H7 (cell line): ENCODE results near the gene SLC44A4. TPM values are rescaled to one million over a fixed set of nuclear protein-coding genes. Genes with fewer than 3 reads are reported as not detected.
A peak's percentile ranks its signal among the peaks of the same experiment; 100 is the strongest.
"Not testable (repeated sequence)": the region's sequence is repeated elsewhere in the genome, so short reads cannot be mapped to it uniquely, and the experiment has no call there.

ENCODE experiments used
- DNase-seq: peaks from one replicate; pipeline ENCODE4 v3.0.0; 2012
- H3K27me3 ChIP-seq: 2 replicates; pipeline ENCODE4 v1.6.0; 2011; ENCODE audit warnings: mild to moderate bottlenecking, low read length; ENCODE audit not compliant: control insufficient read depth, insufficient read depth
- H3K36me3 ChIP-seq: replicated peaks from 2 replicates; pipeline ENCODE4 v1.5.1; 2011; ENCODE audit warnings: low read length; ENCODE audit not compliant: control insufficient read depth, insufficient read depth
- H3K4me3 ChIP-seq: 2 replicates; pipeline ENCODE4 v1.5.1; 2011; ENCODE audit warnings: low read depth, mild to moderate bottlenecking, control low read depth, low read length, moderate library complexity; ENCODE audit not compliant: insufficient read depth
- total RNA-seq: library from RNA; depleted of rRNA; stranded (reverse); fragments of >200 nt; shearing (Covaris generic); gene quantifications from 2 replicates; pipeline ENCODE4 v1.2.3, GENCODE V29; 2014; rRNA removed

The SLC44A4 gene
- 0.42 and 0.48 TPM in 2 replicates for total RNA-seq

- no peaks in the 10 kb centered on the region for H3K27me3 ChIP-seq
- peak; percentile 93 for DNase-seq
- H3K4me3 ChIP-seq, result no peak within 1 kb of the TSS
- H3K36me3 ChIP-seq, result peaks cover 29% of the 10 kb centered on the region
Observed at GRCh38 chr6:31878726-31879125, at the start of gene SLC44A4. TSS of gene SLC44A4 (minus strand) at chr6:31878997. CDS start at chr6:31878980, 17 bp downstream.

DNA sequence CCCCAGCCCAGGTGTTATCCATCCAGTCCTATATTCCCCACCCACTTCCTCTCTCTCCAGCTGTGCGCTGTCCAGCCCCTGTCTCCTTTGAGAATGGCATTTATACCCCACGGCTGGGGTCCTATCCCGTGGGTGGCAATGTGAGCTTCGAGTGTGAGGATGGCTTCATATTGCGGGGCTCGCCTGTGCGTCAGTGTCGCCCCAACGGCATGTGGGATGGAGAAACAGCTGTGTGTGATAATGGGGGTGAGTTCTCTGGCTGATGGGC, 49.8 kb upstream of the SLC44A4 start:
- Histone ChIP-seq H3K27me3 (no peaks in the 10 kb centered on the region), H3K36me3 (no peaks in the 10 kb centered on the region), H3K4me3 (no peak overlapping the region)
- DNase-seq, result no peak

DNA sequence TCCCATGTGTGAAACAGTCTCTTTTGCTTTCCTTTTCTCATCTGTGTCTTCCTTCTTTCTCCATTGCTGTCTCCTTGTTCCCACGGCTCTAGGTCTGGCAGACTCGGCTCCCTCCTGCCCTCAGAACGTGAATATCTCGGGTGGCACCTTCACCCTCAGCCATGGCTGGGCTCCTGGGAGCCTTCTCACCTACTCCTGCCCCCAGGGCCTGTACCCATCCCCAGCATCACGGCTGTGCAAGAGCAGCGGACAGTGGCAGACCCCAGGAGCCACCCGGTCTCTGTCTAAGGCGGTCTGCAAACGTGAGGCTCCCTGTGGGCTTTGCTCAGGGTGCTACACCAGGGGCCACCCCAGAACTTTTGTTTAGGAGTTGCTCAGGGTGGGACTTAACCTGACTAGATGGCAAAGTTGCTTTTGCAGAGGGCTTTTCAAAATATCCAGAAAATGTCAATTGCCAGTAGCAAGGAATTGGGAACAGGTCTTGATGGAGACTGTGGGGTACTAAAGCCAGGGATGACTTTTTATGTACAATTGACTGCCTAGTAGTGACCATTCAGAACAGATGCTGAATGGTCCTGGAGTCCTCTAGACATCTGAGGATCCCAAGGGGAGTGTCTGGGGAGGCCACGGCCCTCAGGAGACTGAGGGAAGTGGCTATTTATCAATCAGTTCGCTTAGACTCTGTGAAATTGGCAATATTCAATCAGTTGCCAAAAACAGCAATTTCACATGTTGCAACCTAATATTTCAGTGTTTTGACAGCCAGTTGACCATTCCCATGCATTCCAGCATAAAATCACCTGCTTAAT, 49.3 kb upstream of the SLC44A4 start:
- no peak overlapping the region for H3K4me3 ChIP-seq

DNA sequence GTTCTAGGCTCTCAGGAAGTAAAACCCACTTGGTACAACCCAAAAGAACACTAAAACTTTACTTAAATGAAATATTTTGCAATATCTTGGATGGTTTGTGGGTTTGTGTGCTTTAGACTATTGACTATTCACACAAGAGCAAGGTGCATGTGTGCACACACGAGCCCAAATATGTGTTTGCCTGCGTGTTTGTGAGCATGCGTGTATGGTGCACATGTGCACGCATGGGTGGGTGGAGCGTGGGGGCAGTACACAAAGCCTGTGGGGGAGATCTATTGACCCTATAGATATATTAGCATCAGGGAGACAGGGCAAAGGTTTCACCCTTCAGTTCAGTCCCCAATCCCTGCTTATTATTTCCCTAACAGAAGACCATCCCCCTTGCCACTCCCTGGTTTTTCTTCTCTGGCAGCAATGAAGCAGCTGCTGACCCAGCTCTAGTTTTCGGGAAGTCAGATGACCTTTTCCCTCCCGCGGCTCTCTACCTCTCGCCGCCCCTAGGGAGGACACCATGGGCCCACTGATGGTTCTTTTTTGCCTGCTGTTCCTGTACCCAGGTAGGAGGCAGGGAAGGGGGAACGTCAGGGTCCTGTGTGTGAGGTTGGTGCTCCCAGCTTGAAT, 48.6 kb upstream of the SLC44A4 start, which contains the start of gene C2:
C2 (plus strand) TSS at position 476 of the 621 bp plus-strand sequence; CDS start at position 512, 36 bp downstream.
- DNase-seq, result no peak
- Histone ChIP-seq H3K27me3 (no peaks in the 10 kb centered on the region), H3K36me3 (no peaks in the 10 kb centered on the region), H3K4me3 (no peak within 1 kb of the TSS)

More for the DNA sequence above, 49.3 kb upstream of the SLC44A4 start:
- Histone ChIP-seq H3K27me3 (no peaks in the 10 kb centered on the region), H3K36me3 (no peaks in the 10 kb centered on the region)
- no peak for DNase-seq

DNA sequence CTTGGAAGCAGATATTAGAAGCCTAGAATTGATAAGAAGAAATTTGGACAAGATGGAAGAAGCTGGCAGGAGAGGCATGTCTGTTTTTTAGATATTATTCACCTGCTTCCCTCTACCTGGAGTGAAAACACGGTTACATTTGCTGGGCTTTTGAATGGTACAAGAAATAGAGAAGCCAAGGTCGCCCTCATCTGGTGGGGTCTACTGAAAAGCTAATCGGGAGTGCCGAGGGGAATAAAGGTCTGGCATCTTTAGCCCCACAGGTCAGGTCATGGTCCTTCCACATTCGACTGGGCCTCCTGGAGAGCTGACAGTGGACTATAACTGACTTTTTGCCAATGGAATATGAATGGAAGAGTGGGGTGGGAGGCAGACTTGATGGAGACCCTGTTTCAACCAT, 44.1 kb upstream of the SLC44A4 start:
- peak; percentile 78 for DNase-seq
- no peaks in the 10 kb centered on the region for H3K36me3 ChIP-seq
- no peaks in the 10 kb centered on the region for H3K27me3 ChIP-seq
- H3K4me3 ChIP-seq, result no peak overlapping the region

DNA sequence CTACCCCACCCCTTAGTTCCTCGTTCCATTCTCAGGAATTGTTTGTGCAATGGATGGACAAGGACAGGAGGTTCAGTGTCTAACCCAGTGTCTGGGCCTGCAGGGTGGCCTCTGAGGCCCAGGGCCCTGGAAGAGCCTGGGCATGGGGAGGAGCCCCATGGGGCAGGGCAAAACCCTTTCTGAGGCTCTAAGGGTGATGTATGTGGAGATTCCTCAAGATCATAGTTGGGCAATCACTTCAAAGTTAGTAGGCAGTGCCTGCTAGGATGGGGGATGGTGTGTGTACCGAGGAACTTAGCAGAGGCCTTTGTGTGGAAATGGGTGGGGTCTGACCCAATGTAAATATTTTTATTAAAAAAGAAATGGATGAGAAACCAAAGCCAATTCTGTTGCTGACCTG, 42.0 kb upstream of the SLC44A4 start:
- no peaks in the 10 kb centered on the region for H3K27me3 ChIP-seq
- no peaks in the 10 kb centered on the region for H3K36me3 ChIP-seq
- DNase-seq, result no peak
- H3K4me3 ChIP-seq, result no peak overlapping the region

- DNase-seq, result peak; percentile 16
- no peaks in the 10 kb centered on the region for H3K27me3 ChIP-seq
Observed at GRCh38 chr6:31919624-31920303, 41.0 kb upstream of the SLC44A4 start.

GRCh38 chr6:31918069-31918720, 39.4 kb upstream of the SLC44A4 start:
- H3K4me3 ChIP-seq, result no peak overlapping the region
- DNase-seq, result no peak
- H3K27me3 ChIP-seq, result no peaks in the 10 kb centered on the region
- no peaks in the 10 kb centered on the region for H3K36me3 ChIP-seq

More at GRCh38 chr6:31919624-31920303, 41.0 kb upstream of the SLC44A4 start:
- H3K4me3 ChIP-seq, result no peak overlapping the region
- H3K36me3 ChIP-seq, result no peaks in the 10 kb centered on the region

DNA sequence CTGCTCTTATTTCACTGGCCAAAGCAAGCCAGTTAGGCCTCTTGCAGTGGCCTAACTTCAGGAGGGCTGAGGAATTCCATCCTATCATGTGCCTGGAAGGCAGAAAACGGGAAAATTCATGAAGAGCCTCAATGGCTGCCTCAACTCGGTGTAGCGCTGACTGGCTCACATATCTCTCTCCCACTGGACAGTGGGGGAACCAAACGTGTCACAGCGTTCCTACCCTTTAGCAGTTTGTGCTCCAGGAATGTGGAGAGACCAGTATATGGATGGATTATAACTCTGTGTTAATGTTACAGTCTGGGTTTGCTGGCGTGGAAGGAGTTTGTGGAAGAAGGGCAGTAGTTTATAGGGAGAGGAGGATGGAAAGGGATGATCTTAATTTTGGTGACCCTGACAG, 37.0 kb upstream of the SLC44A4 start:
- H3K27me3 ChIP-seq, result no peaks in the 10 kb centered on the region
- H3K4me3 ChIP-seq, result no peak overlapping the region
- no peak for DNase-seq
- H3K36me3 ChIP-seq, result no peaks in the 10 kb centered on the region

DNA sequence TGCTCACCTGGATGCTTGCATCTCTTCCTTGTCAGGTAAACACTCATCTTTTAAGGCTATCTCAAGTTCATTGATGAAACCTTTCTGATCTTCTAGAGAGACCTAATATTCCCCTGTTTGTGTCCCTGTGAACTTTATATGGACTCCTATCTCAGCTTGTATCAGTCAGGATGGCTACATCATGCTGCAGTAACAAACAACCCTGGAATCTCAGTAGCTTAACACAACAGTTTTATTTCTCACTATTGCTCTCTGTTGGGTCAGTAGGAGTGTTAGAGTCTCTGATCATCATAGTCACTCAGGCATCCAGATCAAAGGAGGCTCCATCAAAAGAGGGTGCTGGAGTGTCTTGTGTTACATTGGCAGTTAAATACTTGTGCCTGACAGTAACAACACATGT, 36.6 kb upstream of the SLC44A4 start:
- DNase-seq, result no peak
- no peak overlapping the region for H3K4me3 ChIP-seq
- H3K36me3 ChIP-seq, result no peaks in the 10 kb centered on the region
- H3K27me3 ChIP-seq, result no peaks in the 10 kb centered on the region

DNA sequence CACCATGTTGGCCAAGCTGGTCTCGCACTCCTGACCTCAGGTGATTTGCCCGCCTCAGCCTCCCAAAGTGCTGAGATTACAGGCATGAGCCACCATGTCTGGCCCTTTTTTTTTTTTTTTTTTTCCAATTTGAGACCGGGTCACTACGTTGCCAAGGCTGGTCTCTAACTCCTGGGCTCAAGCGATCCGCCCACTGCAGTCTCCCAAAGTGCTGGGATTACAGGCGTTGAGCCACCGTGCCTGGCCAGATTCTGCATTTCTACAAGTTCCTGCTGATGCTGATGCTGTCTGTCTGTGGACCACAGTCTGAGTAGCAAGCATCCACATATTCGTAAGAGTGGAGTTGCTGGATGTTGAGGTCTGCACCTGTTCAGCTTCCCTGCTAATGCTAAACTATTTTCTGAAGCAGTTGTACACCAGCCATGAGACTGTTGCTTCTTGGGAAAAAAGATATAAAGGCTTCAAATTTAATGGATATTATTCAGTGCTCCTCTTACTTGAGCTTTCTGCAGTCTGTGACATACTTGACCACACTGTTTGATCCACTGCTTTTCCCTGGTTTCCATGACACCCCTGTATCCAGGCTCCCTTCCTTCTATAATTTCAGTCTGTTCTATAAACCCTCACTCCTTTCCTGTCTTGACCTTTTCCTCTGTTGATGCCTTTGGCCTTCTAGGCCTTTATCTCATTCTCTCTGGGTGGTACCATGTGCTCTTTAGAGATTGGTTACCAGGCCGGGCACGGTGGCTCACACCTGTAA, 33.2 kb upstream of the SLC44A4 start:
- no peaks in the 10 kb centered on the region for H3K36me3 ChIP-seq
- H3K27me3 ChIP-seq, result no peaks in the 10 kb centered on the region
- no peak for DNase-seq
- H3K4me3 ChIP-seq, result no peak overlapping the region

GRCh38 chr6:31909298-31909697, 30.5 kb upstream of the SLC44A4 start:
- not testable (repeated sequence) for H3K27me3 ChIP-seq, H3K36me3 ChIP-seq, H3K4me3 ChIP-seq, DNase-seq

DNA sequence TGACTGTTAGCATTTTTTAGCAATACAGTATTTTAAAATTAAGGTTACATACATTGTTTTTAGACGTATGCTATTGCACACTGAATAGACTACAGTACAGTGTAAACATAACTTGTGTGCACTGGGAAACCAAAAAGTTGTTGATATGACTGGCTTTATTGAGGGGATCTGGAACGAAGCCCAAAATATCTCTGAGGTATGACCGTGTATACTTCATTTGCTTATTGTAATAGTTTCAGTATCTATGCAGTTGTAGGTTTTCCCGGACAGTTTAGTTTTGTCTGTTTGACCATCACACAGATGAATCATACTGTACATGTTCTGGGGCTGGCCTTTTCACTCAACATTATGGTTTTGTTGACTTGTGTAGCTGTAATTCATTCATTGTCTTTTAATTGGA, 30.0 kb upstream of the SLC44A4 start:
- H3K36me3 ChIP-seq, result no peaks in the 10 kb centered on the region
- H3K27me3 ChIP-seq, result no peaks in the 10 kb centered on the region
- no peak overlapping the region for H3K4me3 ChIP-seq
- no peak for DNase-seq

DNA sequence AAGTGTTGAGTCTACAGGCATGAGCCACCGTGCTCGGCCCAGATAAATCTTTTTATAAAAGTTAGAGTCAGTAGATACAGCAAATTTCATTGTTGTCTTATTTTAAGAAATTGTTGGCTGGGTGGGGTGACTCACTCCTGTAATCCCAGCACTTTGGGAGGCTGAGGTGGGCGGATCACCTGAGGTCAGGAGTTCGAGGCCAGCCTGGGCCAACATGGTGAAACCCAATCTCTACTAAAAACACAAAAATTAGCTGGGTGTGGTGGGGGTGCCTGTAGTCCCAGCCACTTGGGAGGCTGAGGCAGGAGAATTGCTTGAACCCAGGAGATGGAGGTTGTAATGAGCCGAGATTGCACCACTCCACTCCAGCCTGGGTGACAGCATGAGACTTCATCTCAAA, 29.5 kb upstream of the SLC44A4 start:
- not testable (repeated sequence) for H3K27me3 ChIP-seq, H3K4me3 ChIP-seq, H3K36me3 ChIP-seq, DNase-seq
